ENCODE measurements around the gene CEACAM6.

DNA sequence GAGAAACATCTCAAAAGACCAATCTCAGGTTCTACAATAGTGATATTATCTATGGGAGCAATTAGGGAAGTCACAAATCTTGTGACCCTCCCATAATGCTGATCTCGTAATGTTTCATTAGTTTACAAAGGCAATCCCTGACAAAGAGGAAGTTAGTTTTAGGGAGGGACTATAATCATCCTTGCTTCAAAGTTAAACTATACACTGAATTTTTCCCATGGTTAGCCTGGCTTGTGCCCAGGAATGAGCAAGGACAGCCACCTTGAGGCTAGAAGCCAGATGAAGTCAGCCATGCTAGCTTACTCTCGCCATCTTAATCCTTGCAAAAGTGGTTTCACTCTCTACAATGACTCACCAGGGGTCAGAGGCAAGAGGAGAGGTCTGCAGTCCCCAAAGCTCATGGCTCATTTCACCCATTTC, 46.5 kb downstream of the CEACAM6 start:
- TF ChIP-seq, protein P1, sequence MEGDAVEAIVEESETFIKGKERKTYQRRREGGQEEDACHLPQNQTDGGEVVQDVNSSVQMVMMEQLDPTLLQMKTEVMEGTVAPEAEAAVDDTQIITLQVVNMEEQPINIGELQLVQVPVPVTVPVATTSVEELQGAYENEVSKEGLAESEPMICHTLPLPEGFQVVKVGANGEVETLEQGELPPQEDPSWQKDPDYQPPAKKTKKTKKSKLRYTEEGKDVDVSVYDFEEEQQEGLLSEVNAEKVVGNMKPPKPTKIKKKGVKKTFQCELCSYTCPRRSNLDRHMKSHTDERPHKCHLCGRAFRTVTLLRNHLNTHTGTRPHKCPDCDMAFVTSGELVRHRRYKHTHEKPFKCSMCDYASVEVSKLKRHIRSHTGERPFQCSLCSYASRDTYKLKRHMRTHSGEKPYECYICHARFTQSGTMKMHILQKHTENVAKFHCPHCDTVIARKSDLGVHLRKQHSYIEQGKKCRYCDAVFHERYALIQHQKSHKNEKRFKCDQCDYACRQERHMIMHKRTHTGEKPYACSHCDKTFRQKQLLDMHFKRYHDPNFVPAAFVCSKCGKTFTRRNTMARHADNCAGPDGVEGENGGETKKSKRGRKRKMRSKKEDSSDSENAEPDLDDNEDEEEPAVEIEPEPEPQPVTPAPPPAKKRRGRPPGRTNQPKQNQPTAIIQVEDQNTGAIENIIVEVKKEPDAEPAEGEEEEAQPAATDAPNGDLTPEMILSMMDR (IDR thresholded peaks at IDR 0.05), result no peak
- TF ChIP-seq EP300 (IDR thresholded peaks at IDR 0.05) (no peak), POLR2A (IDR thresholded peaks at IDR 0.05) (no peak)

Data from ovary (tissue), 3 donors.